HepG2 (cell line): ENCODE data around the gene RRAD. TPM values are rescaled to one million over a fixed set of nuclear protein-coding genes. Genes with fewer than 3 reads are reported as not detected.

Source experiments
- ATAC-seq: fragments of 200-7000 bp; cut with Tn5 transposase; 3 replicates; pipeline ENCODE4 v1.9.1; 2020; ENCODE audit warnings: mild to moderate bottlenecking, moderate library complexity
- BruUV-seq: library from RNA; stranded (reverse); fragments of 400-500 nt; replicated peaks from 2 replicates; lab custom pipeline; 2021; lab: Mats Ljungman, UMichigan
- CTCF ChIA-PET: fragments of 300-600 bp; formaldehyde crosslinking; extraction: SDS; loops from one replicate; lab custom pipeline; 2021; ENCODE audit warnings: low total read pairs, inconsistent platforms, low intra/inter-chr PET ratio; lab: Yijun Ruan, JAX
- POLR2A ChIA-PET: fragments of 350-600 bp; sonication (Branson Sonifier 250); formaldehyde crosslinking; loops from one replicate; lab custom pipeline; 2020; ENCODE audit warnings: antibody characterized with exemption, inconsistent platforms; lab: Yijun Ruan, JAX
- DNase-seq: peaks from one replicate; pipeline ENCODE4 v3.0.0-alpha.2; 2015; ENCODE audit warnings: low spot score
- FAIRE-seq: peaks from 3 replicates; lab custom pipeline; 2011; peaks lifted over from hg19 to GRCh38; lab: Jason Lieb, UNC
- H2AFZ ChIP-seq: one replicate; pipeline ENCODE4 v1.6.1; 2011; ENCODE audit warnings: low read length, inconsistent platforms
- H3K27ac ChIP-seq: fragments of 300-600 bp; 3 replicates; pipeline ENCODE4 v1.8.0; 2011; ENCODE audit warnings: mixed run types, mild to moderate bottlenecking, mixed read lengths, low read length, inconsistent platforms; ENCODE audit not compliant: insufficient read depth; ENCODE audit errors: extremely low read length
- H3K27me3 ChIP-seq, 2 experiments: fragments of 200-600 bp in 1 of 2; 2 replicates in 1 of 2; 3 replicates in 1 of 2; pipeline versions ENCODE4 v1.6.0 to v1.8.0; 2011; ENCODE audit warnings: low read length in 2 of 2, mild to moderate bottlenecking in 2 of 2, moderate library complexity in 2 of 2, inconsistent platforms in 1 of 2; ENCODE audit not compliant: insufficient read depth in 2 of 2, control insufficient read depth in 1 of 2
- H3K36me3 ChIP-seq, 2 experiments: fragments of 200-600 bp in 1 of 2; replicated peaks in 1 of 2; 2 replicates in 1 of 2; 3 replicates in 1 of 2; pipeline versions ENCODE4 v1.5.1 to v1.8.0; 2011; ENCODE audit warnings: low read length in 2 of 2, inconsistent platforms in 1 of 2; ENCODE audit not compliant: insufficient read depth in 2 of 2, control insufficient read depth in 1 of 2
- H3K4me1 ChIP-seq: 2 replicates; pipeline ENCODE4 v1.5.1; 2012; ENCODE audit warnings: low read length, inconsistent platforms; ENCODE audit not compliant: insufficient read depth
- H3K4me2 ChIP-seq: 2 replicates; pipeline ENCODE4 v1.6.0; 2011; ENCODE audit warnings: low read depth, low read length, inconsistent platforms
- H3K4me3 ChIP-seq, 3 experiments: fragments of 200-600 bp in 1 of 3; sonication (generic), shearing (Covaris generic) in 1 of 3; replicated peaks in 1 of 3; 2 replicates each; pipeline ENCODE4 v1.5.1; 2011 to 2016; ENCODE audit warnings: low read length in 3 of 3, inconsistent platforms in 2 of 3, low read depth in 2 of 3, mild to moderate bottlenecking in 2 of 3, control low read depth in 1 of 3, mixed read lengths in 1 of 3; ENCODE audit not compliant: insufficient read depth in 1 of 3
- H3K79me2 ChIP-seq: one replicate; pipeline ENCODE4 v1.6.1; 2011; ENCODE audit warnings: low read length, inconsistent platforms; ENCODE audit not compliant: insufficient read depth
- H3K9ac ChIP-seq: 2 replicates; pipeline ENCODE4 v1.6.0; 2011; ENCODE audit warnings: mild to moderate bottlenecking, low read depth, low read length, inconsistent platforms; ENCODE audit not compliant: insufficient read depth
- H3K9me3 ChIP-seq: 2 replicates; pipeline ENCODE4 v1.5.1; 2012; ENCODE audit warnings: mild to moderate bottlenecking, low read length
- H4K20me1 ChIP-seq: 2 replicates; pipeline ENCODE4 v1.6.0; 2011; ENCODE audit warnings: inconsistent platforms, mild to moderate bottlenecking, low read length, moderate library complexity; ENCODE audit not compliant: insufficient read depth
- AGO1 ChIP-seq: fragments of 200-400 bp; formaldehyde crosslinking; IDR thresholded peaks from 2 replicates; pipeline ENCODE4 v1.6.1; 2017; ENCODE audit warnings: mild to moderate bottlenecking, low read depth, low read length, moderate library complexity; ENCODE audit not compliant: poor library complexity, severe bottlenecking
- AGO2 ChIP-seq: fragments of 200-400 bp; formaldehyde crosslinking; optimal IDR thresholded peaks from 2 replicates; pipeline ENCODE3; 2017; ENCODE audit warnings: mild to moderate bottlenecking, low read depth, low read length, moderate library complexity
- JDP2 ChIP-seq: sonication (generic); formaldehyde crosslinking; IDR thresholded peaks from 2 replicates; pipeline ENCODE4 v1.8.1; 2022; ENCODE audit warnings: missing genetic modification reagents, borderline replicate concordance
- REL ChIP-seq: sonication (generic); formaldehyde crosslinking; conservative IDR thresholded peaks from 2 replicates; pipeline ENCODE4 v1.8.0; 2022; ENCODE audit warnings: mild to moderate bottlenecking, missing genetic modification reagents, moderate library complexity
- WGBS: methylation state at CpG from one replicate; pipeline ENCODE4 v1.1.6; 2017; ENCODE audit warnings: low lambda C conversion rate; 5-methylcytosine and 5-hydroxymethylcytosine counted together
- in situ Hi-C: cut with HindIII; loops from 2 replicates; pipeline ENCODE4 v1.10.0; 2017; ENCODE audit warnings: low pct_unique_long_range_greater_than_20kb; ENCODE audit not compliant: extremely low pct_ligation_motif_present
- intact Hi-C: fragments of 100-400 bp; cut with micrococcal nuclease; formaldehyde crosslinking; loops from one replicate; pipeline ENCODE4 v1.10.0; 2022; ENCODE audit not compliant: unreplicated experiment
- polyA plus RNA-seq, 8 experiments: library from polyadenylated mRNA; depleted of rRNA in 3 of 8; stranded (reverse) in 7 of 8; unstranded in 1 of 8; fragments of >200 nt; fragmentation: Illumina TruSeq in 4 of 8; extraction: Trizol in 4 of 8; gene quantifications; 2 replicates each; pipeline versions ENCODE4 v1.2.1 to v1.2.3, GENCODE V29; 2011 to 2016; ENCODE audit warnings: low read depth in 4 of 8, missing spikeins in 1 of 8, mixed read lengths in 1 of 8; ENCODE audit not compliant: insufficient read depth in 1 of 8
- total RNA-seq, 5 experiments: library from RNA; depleted of rRNA; stranded (reverse); fragments of >200 nt; fragmentation: Illumina TruSeq; extraction: Trizol; gene quantifications; 2 replicates each; pipeline ENCODE4 v1.2.3, GENCODE V29; 2016; ENCODE audit warnings: low read depth in 1 of 5

RRAD gene
- total and polyA plus RNA-seq, 2 of the 13 experiments (the other 11 are each of a cell fraction or from before 2014, with no cell fraction given), result 0.80 to 1.1 TPM

- peak; percentile 43 for TF ChIP-seq AGO2
- TF ChIP-seq REL (CRISPR knock-in tag), result no peak
- H3K27me3 ChIP-seq, result peaks cover 5 to 22% of the 10 kb centered on the region in 2 experiments; a peak in 4 of 5 replicates
- ATAC-seq (no peak), FAIRE-seq (no peak), DNase-seq (no peak)
- H4K20me1 ChIP-seq, result no peaks in the 10 kb centered on the region
- H3K9ac ChIP-seq, result no peak overlapping the region
- no peak overlapping the region for H3K4me2 ChIP-seq
- intact Hi-C loops (no loop called here), in situ Hi-C loops (no loop called here)
- H3K36me3 ChIP-seq, result no peaks in the 10 kb centered on the region
- H3K4me1 ChIP-seq, result peaks cover 55% of the 10 kb centered on the region
- no peak overlapping the region for H3K4me3 ChIP-seq
- H2AFZ ChIP-seq, result no peak overlapping the region
- no peak overlapping the region for H3K27ac ChIP-seq
- H3K9me3 ChIP-seq, result no peaks in the 10 kb centered on the region
- ChIA-PET CTCF (interaction anchor here (2.6 kb wide), 1 partner anchor 27 kb away, joined by 37 read pairs; no protein-coding TSS in a partner anchor), POLR2A (interaction anchor here (7.3 kb wide), 1 partner anchor 21 kb away, joined by 86 read pairs; no protein-coding TSS in a partner anchor)
- no peaks in the 10 kb centered on the region for H3K79me2 ChIP-seq
- no TSS peak for BruUV-seq
- 66% methylated on average over 18 of the region's 18 CpGs for WGBS
Measured at GRCh38 chr16:66923247-66923731, 2.0 kb downstream of the RRAD start.

GRCh38 chr16:66921729-66922450 is 3.4 kb downstream of the RRAD start:
- in situ Hi-C loops, result no loop called here
- no peak overlapping the region for H3K4me2 ChIP-seq
- 77% methylated on average over 31 of the region's 42 CpGs for WGBS
- H3K27ac ChIP-seq, result no peak overlapping the region
- BruUV-seq, result no TSS peak
- no peaks in the 10 kb centered on the region for H3K79me2 ChIP-seq
- H3K9ac ChIP-seq, result no peak overlapping the region
- no peak for DNase-seq
- no peak for ATAC-seq
- no peak for FAIRE-seq
- H3K36me3 ChIP-seq, result no peaks in the 10 kb centered on the region
- H2AFZ ChIP-seq, result no peak overlapping the region
- CTCF ChIA-PET, result no interaction called here
- POLR2A ChIA-PET, result interaction anchor here (7.3 kb wide), 1 partner anchor 19 kb away, joined by 86 read pairs; no protein-coding TSS in a partner anchor
- intact Hi-C loops, result no loop called here
- no peaks in the 10 kb centered on the region for H3K9me3 ChIP-seq
- peaks cover 5 to 22% of the 10 kb centered on the region in 2 experiments; a peak in 4 of 5 replicates for H3K27me3 ChIP-seq
- no peak overlapping the region for H3K4me3 ChIP-seq
- peak; percentile 25 for TF ChIP-seq AGO1
- no peak for TF ChIP-seq JDP2
- peaks cover 53% of the 10 kb centered on the region for H3K4me1 ChIP-seq
- no peaks in the 10 kb centered on the region for H4K20me1 ChIP-seq
